WERI-Rb-1 (cell line): ENCODE data around the gene CNGA1.
A peak's percentile ranks its signal among the peaks of the same experiment; 100 is the strongest.

Experiments
- DNase-seq: peaks from one replicate; pipeline ENCODE4 v3.0.0-alpha.2; 2020
- H3K27ac ChIP-seq: fragments of 250-450 bp; sonication (Bioruptor Pico); 2 replicates; pipeline ENCODE4 v1.5.1; 2020; ENCODE audit warnings: mild to moderate bottlenecking, moderate library complexity
- H3K27me3 ChIP-seq: fragments of 250-450 bp; sonication (Bioruptor Pico); 2 replicates; pipeline ENCODE4 v1.5.1; 2021; ENCODE audit warnings: mild to moderate bottlenecking, low read depth, moderate library complexity; ENCODE audit not compliant: insufficient read depth, severe bottlenecking
- H3K36me3 ChIP-seq: fragments of 250-450 bp; sonication (Bioruptor Pico); 2 replicates; pipeline ENCODE4 v1.5.1; 2020; ENCODE audit warnings: mild to moderate bottlenecking, moderate library complexity
- H3K4me3 ChIP-seq: 2 replicates; pipeline ENCODE4 v1.5.1; 2011; ENCODE audit warnings: low read depth, mild to moderate bottlenecking, control low read depth, low read length
- H3K9me3 ChIP-seq: fragments of 250-450 bp; sonication (Bioruptor Pico); 2 replicates; pipeline ENCODE4 v1.5.1; 2021; ENCODE audit warnings: mild to moderate bottlenecking, moderate library complexity; ENCODE audit not compliant: severe bottlenecking
- TF ChIP-seq, protein P1 (sequence below): IDR thresholded peaks from 2 replicates; pipeline ENCODE4 v1.5.1; 2011; ENCODE audit warnings: low read depth, mild to moderate bottlenecking, control low read depth, inconsistent platforms, low read length

The CNGA1 gene

GRCh38 chr4:48016141-48017107, at the start of gene CNGA1, which contains the start of gene NIPAL1:
TSS of gene CNGA1 (minus strand) at chr4:48016681. CDS start at chr4:47952689, 63,992 bp downstream.
TSS of gene NIPAL1 (plus strand) at chr4:48016772. CDS start at chr4:48016840, 68 bp downstream.
- TF ChIP-seq, protein P1, sequence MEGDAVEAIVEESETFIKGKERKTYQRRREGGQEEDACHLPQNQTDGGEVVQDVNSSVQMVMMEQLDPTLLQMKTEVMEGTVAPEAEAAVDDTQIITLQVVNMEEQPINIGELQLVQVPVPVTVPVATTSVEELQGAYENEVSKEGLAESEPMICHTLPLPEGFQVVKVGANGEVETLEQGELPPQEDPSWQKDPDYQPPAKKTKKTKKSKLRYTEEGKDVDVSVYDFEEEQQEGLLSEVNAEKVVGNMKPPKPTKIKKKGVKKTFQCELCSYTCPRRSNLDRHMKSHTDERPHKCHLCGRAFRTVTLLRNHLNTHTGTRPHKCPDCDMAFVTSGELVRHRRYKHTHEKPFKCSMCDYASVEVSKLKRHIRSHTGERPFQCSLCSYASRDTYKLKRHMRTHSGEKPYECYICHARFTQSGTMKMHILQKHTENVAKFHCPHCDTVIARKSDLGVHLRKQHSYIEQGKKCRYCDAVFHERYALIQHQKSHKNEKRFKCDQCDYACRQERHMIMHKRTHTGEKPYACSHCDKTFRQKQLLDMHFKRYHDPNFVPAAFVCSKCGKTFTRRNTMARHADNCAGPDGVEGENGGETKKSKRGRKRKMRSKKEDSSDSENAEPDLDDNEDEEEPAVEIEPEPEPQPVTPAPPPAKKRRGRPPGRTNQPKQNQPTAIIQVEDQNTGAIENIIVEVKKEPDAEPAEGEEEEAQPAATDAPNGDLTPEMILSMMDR, result peak; percentile 70
- Histone ChIP-seq H3K4me3 (peak within 1 kb of the TSS; percentile 83), H3K27me3 (no peaks in the 10 kb centered on the region), H3K36me3 (no peaks in the 10 kb centered on the region), H3K27ac (peak within 1 kb of the TSS; percentile 72), H3K9me3 (no peaks in the 10 kb centered on the region)
- peak; percentile 84 for DNase-seq

GRCh38 chr4:48065587-48066052, 49.1 kb upstream of the CNGA1 start:
- H3K9me3 ChIP-seq, result no peaks in the 10 kb centered on the region
- DNase-seq, result no peak
- no peak overlapping the region for H3K4me3 ChIP-seq
- no peaks in the 10 kb centered on the region for H3K27me3 ChIP-seq
- H3K36me3 ChIP-seq, result no peaks in the 10 kb centered on the region
- H3K27ac ChIP-seq, result no peak overlapping the region
- TF ChIP-seq, protein P1, result no peak

GRCh38 chr4:48064349-48064748, 47.9 kb upstream of the CNGA1 start:
- H3K27me3 ChIP-seq, result no peaks in the 10 kb centered on the region
- no peaks in the 10 kb centered on the region for H3K36me3 ChIP-seq
- no peaks in the 10 kb centered on the region for H3K9me3 ChIP-seq
- DNase-seq, result no peak
- no peak overlapping the region for H3K27ac ChIP-seq
- H3K4me3 ChIP-seq, result no peak overlapping the region
- TF ChIP-seq, protein P1, result no peak

DNA sequence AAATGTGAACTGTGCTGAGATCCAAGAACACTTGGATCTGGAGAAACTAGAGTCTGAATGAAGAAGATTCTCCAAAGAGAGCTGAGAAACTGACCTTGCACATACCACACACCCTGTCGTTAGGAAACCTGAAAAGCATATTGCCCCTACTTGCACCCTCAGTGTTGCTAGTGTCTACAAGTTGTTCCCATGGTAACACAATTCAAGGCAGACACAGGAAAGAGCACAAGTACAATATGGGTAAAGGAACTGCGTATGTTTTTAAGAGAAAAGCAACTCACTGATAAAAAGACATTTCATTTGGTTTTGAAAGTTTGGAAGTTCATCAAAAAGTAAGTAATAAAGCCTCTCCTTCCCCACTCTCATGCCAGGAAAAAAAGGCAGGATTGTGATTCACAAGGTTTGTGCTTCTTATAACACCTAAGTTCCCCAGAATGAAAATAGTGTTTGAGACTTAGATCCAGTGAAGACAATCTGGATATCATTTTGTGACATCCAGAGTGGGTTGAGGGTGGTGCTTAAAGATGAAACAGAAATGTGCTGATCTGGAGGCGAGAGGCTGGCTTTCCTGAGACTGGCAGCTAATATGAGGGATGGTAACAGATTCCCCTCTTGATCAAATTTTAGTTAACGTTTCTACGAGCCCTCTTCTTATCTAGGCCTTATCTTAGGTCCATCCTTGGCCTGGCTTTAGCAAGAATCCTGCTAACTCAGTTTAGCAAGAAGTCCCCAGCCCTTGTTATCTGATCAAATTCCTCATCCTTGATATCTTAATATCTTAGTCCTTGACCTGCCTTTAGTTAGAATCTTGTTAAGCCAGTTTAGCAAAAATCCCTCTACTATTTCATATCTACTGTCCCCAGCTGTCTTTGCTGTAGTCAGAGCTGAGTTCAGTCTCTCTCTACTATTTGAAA, 42.4 kb upstream of the CNGA1 start:
- DNase-seq, result no peak
- Histone ChIP-seq H3K36me3 (no peaks in the 10 kb centered on the region), H3K9me3 (no peaks in the 10 kb centered on the region), H3K27ac (no peak overlapping the region), H3K4me3 (no peak overlapping the region), H3K27me3 (no peaks in the 10 kb centered on the region)
- TF ChIP-seq, protein P1, result no peak

GRCh38 chr4:48051078-48051477, 34.6 kb upstream of the CNGA1 start:
- no peak overlapping the region for H3K4me3 ChIP-seq
- no peaks in the 10 kb centered on the region for H3K36me3 ChIP-seq
- H3K27ac ChIP-seq, result no peak overlapping the region
- H3K27me3 ChIP-seq, result no peaks in the 10 kb centered on the region
- TF ChIP-seq, protein P1, result no peak
- DNase-seq, result no peak
- H3K9me3 ChIP-seq, result no peaks in the 10 kb centered on the region
